Gastrocnemius medialis (tissue), 4 donors: ENCODE results near the gene AGL.
"Not testable (repeated sequence)": the region's sequence is repeated elsewhere in the genome, so short reads cannot be mapped to it uniquely, and the experiment has no call there.

Experiments
- CTCF ChIP-seq, 5 experiments: fragments of 450-650 bp in 3 of 5; fragments of 200-600 bp in 2 of 5; sonication (generic) in 2 of 5; IDR thresholded peaks in 4 of 5; conservative IDR thresholded peaks in 1 of 5; 1 replicate in 4 of 5; 2 replicates in 1 of 5; pipeline ENCODE4 v1.5.1; 2016 to 2019; ENCODE audit warnings: antibody characterized with exemption in 5 of 5, mild to moderate bottlenecking in 3 of 5, moderate library complexity in 3 of 5
- POLR2A ChIP-seq, 2 donors: fragments of 450-650 bp; IDR thresholded peaks; one replicate each; pipeline ENCODE4 v1.6.1; 2017; ENCODE audit warnings: antibody characterized with exemption in 2 of 2, mild to moderate bottlenecking in 2 of 2, moderate library complexity in 2 of 2

GRCh38 chr1:99840353-99840752 is 9.8 kb upstream of the AGL start:
- not testable (repeated sequence) for TF ChIP-seq CTCF (IDR thresholded peaks at IDR 0.05 in 4 of 5, conservative IDR thresholded peaks at IDR 0.05 in 1 of 5); POLR2A (IDR thresholded peaks at IDR 0.05)
